Measurements from ENCODE around the gene RHBDL1. TPM values are rescaled to one million over a fixed set of nuclear protein-coding genes. Genes with fewer than 3 reads are reported as not detected.

RHBDL1 gene
- total RNA-seq, 1 experiment from 2014 or later = 12.7 TPM

- ChIA-PET RAD21 (ENCODE audit: low non-redundant PET in 1 of 2, low total read pairs in 2 of 2, uncharacterized antibody in 2 of 2, unreplicated experiment in 2 of 2) (no interaction called here), POLR2A (no interaction called here), CTCF (no interaction called here)
- intact Hi-C loops (cut with micrococcal nuclease) = no loop called here
- H4K20me1 ChIP-seq (ENCODE audit: insufficient read depth) = no peaks in the 10 kb centered on the region
- no TSS peak for BruUV-seq (replicated peaks)
- DNase-seq (ENCODE audit: low read depth, low spot score) (no peak), ATAC-seq (peak; percentile 68)
- H3K79me2 ChIP-seq (ENCODE audit: insufficient read depth, low read length) = peaks cover 23% of the 10 kb centered on the region
- H3K4me1 ChIP-seq (ENCODE audit: control insufficient read depth in 1 of 2, insufficient read depth in 2 of 2, low read length in 2 of 2) = peaks cover 14 to 48% of the 10 kb centered on the region in 2 experiments
- no peaks in the 10 kb centered on the region for H3K27me3 ChIP-seq (ENCODE audit: insufficient read depth, low read length)
- H3K4me2 ChIP-seq (ENCODE audit: low read length) = peak within 1 kb of the TSS; percentile 76
- H3K4me3 ChIP-seq (replicated peaks in 1 of 2; ENCODE audit: low read depth in 1 of 2, low read length in 2 of 2) = peak within 1 kb of the TSS; percentile 56 to 67
- no peaks in the 10 kb centered on the region for H3K9me3 ChIP-seq (ENCODE audit: control insufficient read depth in 1 of 2, insufficient read depth in 1 of 2, low read depth in 1 of 2, low read length in 2 of 2)
- no peaks in the 10 kb centered on the region for H3K36me3 ChIP-seq (ENCODE audit: control insufficient read depth in 1 of 2, insufficient read depth in 2 of 2, low read length in 2 of 2)
- no peaks in the 10 kb centered on the region for H3K9me2 ChIP-seq (ENCODE audit: insufficient read depth)
- no peak within 1 kb of the TSS for H2AFZ ChIP-seq (ENCODE audit: low read depth, low read length, poor library complexity, severe bottlenecking)
- peak within 1 kb of the TSS; percentile 82 for H3K9ac ChIP-seq (ENCODE audit: low read length)
- H3K27ac ChIP-seq (ENCODE audit: low read depth, low read length) = peak within 1 kb of the TSS; percentile 90
- TF ChIP-seq CEBPB (IDR thresholded peaks at IDR 0.05; ENCODE audit: low read depth) (no peak), JUND (IDR thresholded peaks at IDR 0.05) (no peak), POLR2A (IDR thresholded peaks at IDR 0.05; ENCODE audit: borderline replicate concordance, extremely low read depth, insufficient read depth, insufficient read length) (no peak), TCF7L2 (IDR thresholded peaks at IDR 0.05; ENCODE audit: borderline replicate concordance, extremely low read depth, insufficient read depth, insufficient read length) (peak; percentile 14), ZBTB33 (IDR thresholded peaks at IDR 0.05; ENCODE audit: extremely low read depth, insufficient replicate concordance, low read length) (no peak), ATF3 (IDR thresholded peaks at IDR 0.05) (no peak), ELF1 (IDR thresholded peaks at IDR 0.05; ENCODE audit: borderline replicate concordance, low read depth) (no peak), YY1 (IDR thresholded peaks at IDR 0.05; ENCODE audit: extremely low read depth, insufficient replicate concordance, low read depth, low read length) (no peak), REST (IDR thresholded peaks at IDR 0.05; ENCODE audit: low read depth) (no peak), EZH2phosphoT487 (IDR thresholded peaks at IDR 0.05; ENCODE audit: borderline replicate concordance) (no peak), CTCF (IDR thresholded peaks at IDR 0.05 in 2 of 3, conservative IDR thresholded peaks at IDR 0.05 in 1 of 3; ENCODE audit: borderline replicate concordance in 1 of 3, insufficient read depth in 1 of 3, low read depth in 2 of 3, low read length in 2 of 3) (no peak), ZFX (IDR thresholded peaks at IDR 0.05) (no peak), FOSL1 (IDR thresholded peaks at IDR 0.05; ENCODE audit: low read depth) (no peak), ZNF274 (IDR thresholded peaks at IDR 0.05; ENCODE audit: low read depth, low read length) (no peak), SP1 (IDR thresholded peaks at IDR 0.05; ENCODE audit: low read depth) (no peak), EGR1 (IDR thresholded peaks at IDR 0.05; ENCODE audit: low read depth) (peak; percentile 88), CBX3 (IDR thresholded peaks at IDR 0.05; ENCODE audit: low read depth) (no peak), EZH2 (IDR thresholded peaks at IDR 0.05) (no peak), RAD21 (IDR thresholded peaks at IDR 0.05; ENCODE audit: low read depth) (no peak)
These were observed 33.9 kb upstream of the RHBDL1 start, which contains the start of gene MCRIP2 for GRCh38 chr16:641326-642188. Gene MCRIP2 (plus strand): TSS chr16:641828. CDS start chr16:641992, 164 bp downstream.

All from HCT116 (cell line).